ENCODE measurements around the gene NKX2-3. TPM values are rescaled to one million over a fixed set of nuclear protein-coding genes. Genes with fewer than 3 reads are reported as not detected.

The NKX2-3 gene
- total RNA-seq, 1 donor from 2014 or later: not detected

DNA sequence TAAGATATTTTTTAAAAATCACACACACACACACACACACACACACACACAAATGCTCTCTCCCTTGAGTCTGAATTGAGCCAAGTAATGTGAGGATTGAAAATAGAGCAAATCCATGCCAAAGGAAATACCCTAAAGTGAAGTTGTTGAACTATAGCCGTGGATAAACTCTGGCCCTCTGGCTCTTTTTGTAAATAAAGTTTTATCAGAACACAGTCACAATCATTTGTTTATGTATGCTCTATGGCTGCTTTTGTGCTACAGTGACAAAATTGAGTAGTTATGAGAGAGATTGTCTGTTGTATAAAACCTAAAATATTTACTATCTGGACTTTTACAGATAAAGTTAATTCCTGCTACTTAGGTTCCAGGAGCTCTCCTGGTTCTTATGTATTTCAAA, 39.1 kb downstream of the NKX2-3 start:
- intact Hi-C loops (cut with micrococcal nuclease): no loop called here

DNA sequence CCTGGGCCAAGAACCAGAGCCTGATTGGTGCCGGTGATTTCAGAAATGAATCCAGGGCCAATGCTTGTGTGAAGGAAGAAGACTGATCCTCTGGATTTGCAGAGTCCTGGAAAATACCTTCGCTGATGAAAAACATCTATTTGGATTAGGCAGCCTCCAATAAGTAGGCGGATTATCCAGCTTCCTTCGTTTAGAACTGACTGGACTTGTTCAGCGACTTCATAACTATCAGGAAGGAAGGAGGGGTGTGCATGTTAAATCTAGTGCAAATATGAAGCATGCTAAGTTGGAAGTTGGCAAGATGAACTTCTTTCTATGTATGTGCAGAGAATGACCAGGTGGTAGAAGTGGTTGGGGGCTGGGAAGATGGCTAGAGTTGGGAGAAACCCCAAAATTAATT, 41.0 kb downstream of the NKX2-3 start:
- intact Hi-C loops (cut with micrococcal nuclease): no loop called here

DNA sequence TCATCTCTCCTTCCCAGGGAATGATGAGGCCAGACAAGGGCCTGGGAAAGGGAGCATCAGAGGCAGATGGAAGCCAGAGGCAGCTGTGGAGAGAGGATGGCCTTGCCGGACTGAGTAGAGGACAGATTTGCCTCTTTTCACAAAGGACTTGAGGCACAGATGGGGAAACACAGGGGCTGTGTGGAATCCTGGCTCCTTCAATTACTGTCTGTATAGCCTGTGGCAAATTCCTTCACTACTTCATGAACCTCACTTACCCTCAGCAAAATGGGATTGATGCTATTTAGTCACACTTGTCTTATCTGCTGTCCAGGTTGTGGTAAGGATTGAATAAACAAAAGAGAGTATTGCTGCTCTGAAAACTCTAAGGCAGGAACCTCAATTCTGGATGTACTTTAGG, 47.2 kb downstream of the NKX2-3 start:
- intact Hi-C loops (cut with micrococcal nuclease): no loop called here

DNA sequence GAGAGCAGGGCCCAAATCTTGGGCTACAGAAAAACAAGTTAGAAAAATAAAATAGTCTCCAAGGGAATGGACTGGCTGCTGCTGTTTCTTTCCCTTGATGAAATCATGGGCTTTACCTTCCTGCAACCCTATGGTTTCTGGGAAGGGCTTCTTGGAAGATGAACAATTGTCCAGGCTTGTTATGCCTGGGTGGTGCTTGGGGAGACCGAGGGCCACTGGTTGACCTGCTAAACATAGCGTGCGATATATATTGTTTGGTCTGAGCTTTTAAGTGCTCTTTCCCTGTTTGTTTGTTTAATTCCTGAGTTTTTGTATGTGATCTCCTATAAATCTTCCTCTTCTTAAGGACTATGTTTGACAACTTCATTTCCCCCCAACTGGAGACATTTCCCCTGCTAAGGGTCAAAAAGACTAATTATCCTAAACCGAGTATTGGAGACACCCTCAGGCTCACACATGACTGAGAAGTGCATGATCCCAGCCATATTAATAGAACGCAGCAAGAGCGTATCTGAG, 49.6 kb downstream of the NKX2-3 start:
- intact Hi-C loops (cut with micrococcal nuclease): no loop called here

DNA sequence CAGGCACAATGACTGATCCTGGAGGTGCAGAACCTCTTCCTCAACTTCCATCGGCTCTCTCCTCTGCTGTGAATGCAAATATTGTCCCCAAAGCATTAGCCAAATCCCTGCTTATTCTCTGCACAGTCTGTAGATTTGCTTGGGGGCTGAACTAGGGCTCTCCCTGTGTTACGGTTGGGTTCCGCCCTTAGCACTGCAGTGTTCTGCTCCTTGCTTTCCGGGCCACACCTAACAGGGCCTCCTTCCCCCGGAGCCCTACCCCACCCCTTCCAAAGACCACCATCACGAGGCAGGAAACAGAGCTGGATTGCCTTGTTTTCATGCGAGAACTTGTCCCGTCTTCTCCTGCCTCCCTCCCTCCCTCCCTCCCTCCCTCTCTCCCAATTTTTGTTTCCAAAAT, 50.9 kb downstream of the NKX2-3 start:
- intact Hi-C loops (cut with micrococcal nuclease): no loop called here

Other genes with a start within 250 kb of the NKX2-3 start
- gene CNNM1, start 203.6 kb upstream of the NKX2-3 start, total RNA-seq: 0.07 and 0.29 TPM in 2 replicates
- gene GOT1, start 102.3 kb upstream of the NKX2-3 start, total RNA-seq: 30.2 and 30.9 TPM in 2 replicates
- 53.6 and 53.9 TPM in 2 replicates for gene SLC25A28, start 87.5 kb downstream of the NKX2-3 start, total RNA-seq
- 9.4 and 9.5 TPM in 2 replicates for gene ENTPD7, start 126.6 kb downstream of the NKX2-3 start, total RNA-seq
- gene COX15, start 199.2 kb downstream of the NKX2-3 start, total RNA-seq: 38.1 and 39.6 TPM in 2 replicates
- gene CUTC, start 199.3 kb downstream of the NKX2-3 start, total RNA-seq: 22.5 and 23.1 TPM in 2 replicates
- gene ABCC2, start 249.7 kb downstream of the NKX2-3 start, total RNA-seq: 1.9 and 2.2 TPM in 2 replicates